GM18526 (cell line): ENCODE results near the gene SYCE1L.

Source experiments
- POLR2A ChIP-seq: IDR thresholded peaks from 3 replicates; pipeline ENCODE4 v1.6.1; 2011; ENCODE audit not compliant: insufficient read length; ENCODE audit errors: extremely low read depth

Gene SYCE1L

DNA sequence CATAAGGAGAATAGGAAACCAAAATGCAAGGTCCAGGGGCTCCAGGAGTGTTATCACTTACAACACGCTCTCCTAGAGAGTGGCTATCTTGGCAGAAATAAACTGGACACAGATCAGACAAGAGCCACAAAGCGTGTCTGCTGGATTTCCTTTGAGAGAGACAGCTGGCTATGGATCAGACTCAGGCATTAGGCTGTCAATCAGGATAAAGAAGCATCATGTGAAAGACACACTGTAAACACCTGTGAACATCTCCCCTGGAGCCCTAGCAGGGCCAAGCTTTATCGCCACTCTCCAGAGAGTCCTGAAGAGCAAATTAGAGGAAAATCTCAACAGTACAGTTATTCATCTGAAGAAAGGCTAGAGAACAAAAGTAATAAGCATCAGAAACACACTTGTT is 26.0 kb downstream of the SYCE1L start:
- no peak for TF ChIP-seq POLR2A

DNA sequence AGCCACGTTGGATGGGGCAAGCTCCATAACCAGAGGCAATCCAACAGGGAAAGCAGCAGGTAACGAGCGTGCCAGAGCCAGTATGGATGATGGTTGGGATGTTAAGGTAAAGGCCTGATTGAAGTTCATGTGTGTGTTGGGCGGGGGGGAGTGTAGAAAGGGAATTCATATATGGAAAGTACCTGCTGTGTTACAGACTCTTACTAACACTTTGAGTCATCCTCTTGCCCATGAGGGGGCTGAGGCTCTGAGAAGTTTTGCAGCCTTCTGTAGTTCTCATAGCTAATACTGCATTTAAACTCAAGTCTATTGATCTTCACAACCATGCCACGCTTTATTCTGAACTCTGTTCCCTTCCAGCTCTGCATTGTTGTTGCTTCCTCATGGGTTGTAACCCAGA is 28.5 kb downstream of the SYCE1L start:
- TF ChIP-seq POLR2A = no peak

DNA sequence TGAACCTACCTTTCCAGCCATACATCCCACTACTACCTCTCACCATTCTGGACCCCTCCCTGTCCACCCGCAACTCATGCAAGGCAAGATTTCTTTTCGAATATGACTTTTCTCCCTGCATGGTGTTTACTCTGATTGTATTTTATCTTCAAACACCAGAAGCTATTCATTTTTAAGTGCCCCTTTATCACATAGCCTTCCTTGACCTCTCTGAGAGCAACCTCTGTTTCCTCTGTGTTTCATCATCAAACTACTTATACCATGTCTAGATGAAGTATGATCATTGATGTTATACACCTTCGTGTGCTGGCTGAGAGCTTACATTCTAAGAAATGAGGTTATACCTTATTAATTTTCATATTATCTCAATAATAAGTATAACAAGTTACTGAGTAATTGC is 31.8 kb downstream of the SYCE1L start:
- no peak for TF ChIP-seq POLR2A

DNA sequence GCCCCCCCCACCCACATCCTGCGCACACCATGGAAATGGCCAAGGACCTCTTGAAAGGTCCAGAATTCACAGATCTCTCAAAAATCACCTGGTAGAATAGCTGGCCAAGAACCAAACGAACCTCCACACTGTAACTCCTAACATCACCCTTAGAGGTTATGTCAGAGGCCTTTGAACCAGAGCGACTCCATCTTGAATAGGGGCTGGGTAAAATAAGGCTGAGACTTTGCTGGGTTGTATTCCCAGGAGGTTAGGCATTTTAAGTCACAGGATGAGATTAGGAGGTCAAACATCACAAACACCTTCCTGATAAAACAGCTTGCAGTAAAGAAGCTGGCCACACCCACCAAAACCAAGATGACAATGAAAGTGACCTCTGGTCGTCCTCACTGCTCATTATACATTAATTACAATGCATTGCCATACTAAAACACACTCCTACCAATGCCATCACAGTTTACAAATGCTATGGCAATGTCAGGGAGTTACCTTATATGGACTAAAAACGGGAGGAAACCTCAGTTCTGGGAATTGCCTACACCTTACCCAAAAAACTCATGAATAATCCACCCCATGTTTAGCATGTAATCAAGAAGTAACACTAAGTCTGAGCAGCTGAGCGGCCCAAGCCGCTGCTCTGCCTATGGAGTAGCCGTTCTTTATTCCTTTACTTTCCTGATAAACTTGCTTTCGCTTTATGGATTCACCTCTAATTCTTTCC is 34.8 kb downstream of the SYCE1L start:
- no peak for TF ChIP-seq POLR2A

DNA sequence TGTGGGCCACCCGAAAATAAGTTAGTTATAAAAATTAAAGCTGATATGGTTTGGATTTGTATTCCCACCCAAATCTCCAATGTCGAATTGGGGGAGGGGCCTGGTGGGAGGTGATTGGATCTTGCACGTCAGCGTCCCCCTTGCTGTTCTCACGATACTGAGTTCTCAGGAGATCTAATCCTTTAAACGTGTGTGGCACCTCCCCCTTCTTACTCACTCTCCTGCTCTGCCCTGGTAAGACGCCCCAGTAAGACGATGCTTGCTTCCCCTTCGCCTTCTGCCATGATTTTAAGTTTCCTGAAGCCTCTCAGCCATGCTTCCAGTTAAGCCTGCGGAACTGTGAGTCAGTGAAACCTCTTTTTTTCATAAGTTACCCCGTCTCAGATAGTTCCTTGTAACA is 35.4 kb downstream of the SYCE1L start:
- no peak for TF ChIP-seq POLR2A

DNA sequence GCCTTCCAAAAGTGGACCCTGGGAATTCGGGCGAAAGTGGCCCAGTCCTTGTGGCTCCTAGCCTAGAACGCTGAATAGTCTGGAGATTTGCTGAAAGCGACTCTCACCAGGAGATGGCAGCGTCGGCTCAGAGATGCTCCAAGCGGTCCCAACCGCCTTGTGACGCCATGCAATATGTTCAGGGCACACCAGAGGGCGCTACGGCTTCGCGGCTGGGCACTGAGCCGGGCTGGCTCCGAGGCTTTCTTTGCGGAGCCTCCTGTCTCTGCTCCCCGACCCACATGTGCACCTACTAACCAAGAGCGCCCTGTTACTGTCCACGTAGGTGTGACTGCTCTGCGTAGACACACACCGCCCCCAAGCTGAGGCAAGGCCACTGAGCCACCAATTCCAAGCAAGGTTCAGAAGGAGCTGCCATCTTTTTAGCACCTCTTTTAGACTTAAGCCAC is 36.9 kb downstream of the SYCE1L start:
- no peak for TF ChIP-seq POLR2A

DNA sequence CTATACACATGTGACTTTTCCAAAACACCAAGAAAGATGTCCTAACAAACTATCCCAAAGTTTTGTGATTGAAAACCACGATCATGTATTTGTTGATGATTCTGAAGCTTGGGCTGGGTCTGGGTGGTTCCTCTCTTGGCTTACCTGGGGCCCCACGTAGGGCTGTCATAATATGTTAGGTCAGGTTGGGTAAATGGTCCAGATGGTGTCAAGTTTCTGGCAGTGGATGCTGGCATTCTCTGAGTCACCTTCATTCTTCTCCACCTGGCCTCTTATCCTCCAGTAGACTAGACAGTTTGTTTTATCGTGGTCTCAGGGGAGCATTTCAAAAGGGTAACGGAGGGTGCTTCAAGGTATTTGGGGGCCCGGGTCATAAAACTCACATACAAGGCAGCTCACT is 39.4 kb downstream of the SYCE1L start:
- TF ChIP-seq POLR2A = no peak

DNA sequence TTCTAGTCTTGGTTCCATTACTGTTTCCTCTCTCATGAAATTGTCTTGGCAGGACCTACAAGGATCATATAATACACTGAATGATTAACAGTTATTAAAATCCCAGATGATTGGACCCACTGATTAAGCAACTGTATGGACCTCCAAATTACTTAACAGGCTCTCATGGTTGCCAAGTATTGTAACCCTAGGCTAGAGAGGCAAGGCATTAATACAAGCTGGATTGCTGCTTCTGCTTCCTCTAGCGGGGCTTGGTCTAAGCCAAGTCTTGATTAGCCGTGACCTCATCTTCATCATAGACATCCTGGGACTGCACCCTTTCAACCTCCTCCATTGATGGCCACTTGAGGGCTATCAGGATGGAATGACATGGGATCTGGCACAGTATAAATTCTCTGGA is 46.9 kb downstream of the SYCE1L start:
- TF ChIP-seq POLR2A = no peak

DNA sequence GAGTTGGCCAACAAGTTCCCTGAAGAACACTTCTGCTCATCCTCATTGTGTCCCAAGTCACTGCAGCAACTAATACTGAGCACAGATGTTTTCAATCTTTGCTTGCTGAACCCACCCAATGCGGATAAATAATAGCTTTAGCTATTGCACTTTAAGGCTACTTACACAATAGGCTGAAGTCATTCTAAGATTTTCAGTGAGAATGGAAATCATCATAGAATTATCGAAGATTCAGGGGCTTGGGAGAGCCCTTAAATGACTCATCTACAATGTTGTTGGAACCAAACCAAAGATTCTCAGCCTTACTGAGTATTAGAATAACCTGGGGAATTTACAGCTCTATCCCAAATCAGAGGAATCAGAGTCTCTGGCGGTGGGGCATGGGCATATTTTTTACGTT is 51.2 kb downstream of the SYCE1L start:
- no peak for TF ChIP-seq POLR2A
